Measurements from ENCODE around the gene PRPH.
A peak's percentile ranks its signal among the peaks of the same experiment; 100 is the strongest.
"Not testable (repeated sequence)": the region's sequence is repeated elsewhere in the genome, so short reads cannot be mapped to it uniquely, and the experiment has no call there.

PRPH gene

DNA sequence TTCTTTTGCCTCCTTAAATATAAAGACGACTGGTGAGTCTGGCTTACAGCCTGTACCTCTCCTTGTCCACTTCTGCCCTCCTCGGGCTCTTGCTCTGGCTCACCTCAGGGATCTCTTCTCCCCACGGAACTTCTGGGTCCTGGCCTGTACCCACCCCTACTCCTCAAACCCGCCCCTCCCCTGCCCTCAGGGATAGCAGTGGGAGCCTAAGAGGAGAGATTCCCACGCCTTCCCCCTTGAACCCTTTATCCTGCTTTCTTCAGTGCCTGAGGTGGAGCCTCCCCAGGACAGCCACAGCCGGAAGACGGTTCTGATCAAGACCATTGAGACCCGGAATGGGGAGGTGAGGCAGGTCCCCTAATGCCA is 2.7 kb downstream of the PRPH start:
- ChIA-PET CTCF (interaction anchor here (0.6 to 16.9 kb wide), 9 partner anchors 9 to 241 kb away, joined by 3 to 172 read pairs (median 14); partner anchors contain the start of genes C1QL4 and KCNH3), POLR2A (interaction anchor here (1.1 kb wide), 1 partner anchor 39 kb away, joined by 3 read pairs; the partner anchor contains the start of gene C1QL4)
- WGBS (ENCODE audit: insufficient coverage): 20% methylated on average over 1 of the region's 8 CpGs
- DNase-seq: no peak
- Histone ChIP-seq H3K27me3 (replicated peaks in 2 of 5; ENCODE audit: control insufficient read depth in 4 of 5, insufficient read depth in 5 of 5, low read length in 4 of 5) (peaks cover 0 to 69% (median 50%) of the 10 kb centered on the region in 5 experiments), H3K9me3 (ENCODE audit: control extremely low read depth in 1 of 5, control insufficient read depth in 4 of 5, insufficient read depth in 2 of 5, low read depth in 1 of 5, low read length in 4 of 5) (no peaks in the 10 kb centered on the region), H3K27ac (ENCODE audit: insufficient read depth in 1 of 2, low read depth in 1 of 2, low read length in 2 of 2, poor library complexity in 1 of 2, severe bottlenecking in 2 of 2) (no peak overlapping the region), H3K4me1 (ENCODE audit: control extremely low read depth in 1 of 4, control insufficient read depth in 4 of 4, insufficient read depth in 4 of 4, low read length in 3 of 4) (peaks cover 0 to 30% (median 18%) of the 10 kb centered on the region in 4 experiments), H3K4me3 (ENCODE audit: control insufficient read depth in 1 of 7, extremely low read depth in 1 of 7, insufficient read depth in 4 of 7, low read depth in 2 of 7, low read length in 6 of 7) (peak overlapping the region in 2 of 7 experiments; percentile 36 to 50), H3K36me3 (ENCODE audit: control insufficient read depth in 4 of 4, insufficient read depth in 4 of 4, low read length in 3 of 4) (no peaks in the 10 kb centered on the region)

- ChIA-PET POLR2A (no interaction called here), CTCF (interaction anchor here (0.9 to 16.9 kb wide), 8 partner anchors 9 to 60 kb away, joined by 3 to 172 read pairs (median 11); partner anchors contain the start of genes C1QL4 and DNAJC22)
Observed at GRCh38 chr12:49298160-49298559, 3.2 kb downstream of the PRPH start.

GRCh38 chr12:49301760-49302159 is 6.8 kb downstream of the PRPH start:
- no peak overlapping the region for H3K27ac ChIP-seq (ENCODE audit: insufficient read depth in 1 of 2, low read depth in 1 of 2, low read length in 2 of 2, poor library complexity in 1 of 2, severe bottlenecking in 2 of 2)
- H3K27me3 ChIP-seq (replicated peaks in 2 of 5; ENCODE audit: control insufficient read depth in 4 of 5, insufficient read depth in 5 of 5, low read length in 4 of 5): peaks cover 0 to 29% (median 22%) of the 10 kb centered on the region in 5 experiments
- peaks cover 0 to 16% (median 9%) of the 10 kb centered on the region in 4 experiments for H3K4me1 ChIP-seq (ENCODE audit: control extremely low read depth in 1 of 4, control insufficient read depth in 4 of 4, insufficient read depth in 4 of 4, low read length in 3 of 4)
- WGBS (ENCODE audit: insufficient coverage): 78% methylated on average over 3 of the region's 4 CpGs
- POLR2A ChIA-PET: no interaction called here
- no peaks in the 10 kb centered on the region for H3K36me3 ChIP-seq (ENCODE audit: control insufficient read depth in 4 of 4, insufficient read depth in 4 of 4, low read length in 3 of 4)
- no peak for DNase-seq
- H3K4me3 ChIP-seq (ENCODE audit: control insufficient read depth in 1 of 7, extremely low read depth in 1 of 7, insufficient read depth in 4 of 7, low read depth in 2 of 7, low read length in 6 of 7): no peak overlapping the region
- CTCF ChIA-PET: interaction anchor here (1.6 kb wide), 1 partner anchor 16 kb away, joined by 6 read pairs; no protein-coding TSS in a partner anchor
- H3K9me3 ChIP-seq (ENCODE audit: control extremely low read depth in 1 of 5, control insufficient read depth in 4 of 5, insufficient read depth in 2 of 5, low read depth in 1 of 5, low read length in 4 of 5): no peaks in the 10 kb centered on the region

More at GRCh38 chr12:49298160-49298559, 3.2 kb downstream of the PRPH start:
- H3K36me3 ChIP-seq (ENCODE audit: control insufficient read depth in 4 of 4, insufficient read depth in 4 of 4, low read length in 3 of 4): no peaks in the 10 kb centered on the region
- H3K9me3 ChIP-seq (ENCODE audit: control extremely low read depth in 1 of 5, control insufficient read depth in 4 of 5, insufficient read depth in 2 of 5, low read depth in 1 of 5, low read length in 4 of 5): no peaks in the 10 kb centered on the region
- no peak overlapping the region for H3K27ac ChIP-seq (ENCODE audit: insufficient read depth in 1 of 2, low read depth in 1 of 2, low read length in 2 of 2, poor library complexity in 1 of 2, severe bottlenecking in 2 of 2)
- H3K27me3 ChIP-seq (replicated peaks in 2 of 5; ENCODE audit: control insufficient read depth in 4 of 5, insufficient read depth in 5 of 5, low read length in 4 of 5): peaks cover 0 to 65% (median 47%) of the 10 kb centered on the region in 5 experiments
- H3K4me1 ChIP-seq (ENCODE audit: control extremely low read depth in 1 of 4, control insufficient read depth in 4 of 4, insufficient read depth in 4 of 4, low read length in 3 of 4): peaks cover 0 to 30% (median 18%) of the 10 kb centered on the region in 4 experiments
- no peak overlapping the region for H3K4me3 ChIP-seq (ENCODE audit: control insufficient read depth in 1 of 7, extremely low read depth in 1 of 7, insufficient read depth in 4 of 7, low read depth in 2 of 7, low read length in 6 of 7)
- DNase-seq: peak in 2 of 3 donors; percentile 44 to 46
- WGBS (ENCODE audit: insufficient coverage): 63% methylated on average over 3 of the region's 6 CpGs

DNA sequence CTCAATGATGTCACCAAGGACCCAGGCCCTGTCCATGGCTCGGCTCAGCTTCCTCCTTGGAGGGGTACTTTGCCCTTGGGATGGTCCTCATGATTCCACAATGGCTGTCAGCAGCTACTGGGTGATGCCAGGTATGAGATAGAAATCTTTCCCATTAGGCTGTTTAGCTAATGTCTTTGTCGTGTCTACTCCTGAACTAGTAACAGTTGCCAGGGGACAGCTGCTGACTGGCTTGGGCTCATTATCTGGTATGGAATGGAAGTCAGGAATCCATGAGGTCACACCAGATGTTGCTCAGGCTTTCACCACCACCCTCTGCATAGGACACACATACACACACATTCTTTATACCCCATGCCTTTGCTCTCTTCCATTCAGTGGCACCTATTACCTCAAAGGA is 9.2 kb downstream of the PRPH start:
- Histone ChIP-seq H3K9me3 (ENCODE audit: control extremely low read depth in 1 of 5, control insufficient read depth in 4 of 5, insufficient read depth in 2 of 5, low read depth in 1 of 5, low read length in 4 of 5) (no peaks in the 10 kb centered on the region), H3K27ac (ENCODE audit: insufficient read depth in 1 of 2, low read depth in 1 of 2, low read length in 2 of 2, poor library complexity in 1 of 2, severe bottlenecking in 2 of 2) (no peak overlapping the region), H3K4me3 (ENCODE audit: control insufficient read depth in 1 of 7, extremely low read depth in 1 of 7, insufficient read depth in 4 of 7, low read depth in 2 of 7, low read length in 6 of 7) (no peak overlapping the region), H3K27me3 (replicated peaks in 2 of 5; ENCODE audit: control insufficient read depth in 4 of 5, insufficient read depth in 5 of 5, low read length in 4 of 5) (peaks cover 1 to 7% (median 5%) of the 10 kb centered on the region in 5 experiments), H3K4me1 (ENCODE audit: control extremely low read depth in 1 of 4, control insufficient read depth in 4 of 4, insufficient read depth in 4 of 4, low read length in 3 of 4) (no peaks in the 10 kb centered on the region), H3K36me3 (ENCODE audit: control insufficient read depth in 4 of 4, insufficient read depth in 4 of 4, low read length in 3 of 4) (no peaks in the 10 kb centered on the region)
- ChIA-PET POLR2A (no interaction called here), CTCF (interaction anchor here (0.8 to 4.5 kb wide), 9 partner anchors 9 to 54 kb away, joined by 3 to 21 read pairs (median 3); partner anchors contain the start of gene PRPH)
- 100% methylated on average over 1 of the region's 2 CpGs for WGBS (ENCODE audit: insufficient coverage)
- no peak for DNase-seq

DNA sequence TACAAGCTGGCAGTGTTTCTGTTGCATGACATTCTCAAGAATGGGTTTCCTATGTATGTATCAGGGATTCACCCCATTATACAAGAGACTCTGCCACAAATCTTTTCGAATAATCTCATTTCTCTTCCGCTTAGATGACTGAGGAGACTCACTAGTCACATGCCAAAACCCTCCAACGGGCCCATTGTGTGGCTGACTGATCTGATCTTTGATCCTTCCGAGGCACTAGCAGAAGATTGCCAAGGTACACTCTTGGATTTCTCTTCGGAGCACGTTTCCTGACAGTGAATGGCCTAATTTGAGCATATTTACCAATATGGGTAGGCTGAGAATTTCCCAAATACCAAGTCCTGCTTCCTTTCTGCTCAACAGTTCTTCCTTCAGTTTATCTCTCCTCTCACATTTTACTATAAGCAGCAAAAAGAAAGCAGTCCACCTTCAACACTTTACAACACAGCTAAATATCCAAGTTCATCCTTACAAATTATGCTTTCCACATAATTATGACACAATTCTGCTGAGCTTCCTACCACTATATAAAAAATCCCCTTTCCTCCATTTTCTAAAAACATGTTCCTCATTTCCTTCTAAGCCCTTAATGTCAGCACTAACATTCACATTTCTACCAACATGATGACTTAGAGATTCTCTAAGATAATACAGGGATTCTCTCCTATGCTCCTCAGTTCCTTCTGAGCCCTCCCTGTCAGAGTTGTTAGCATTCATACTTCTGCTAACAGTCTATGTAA is 11.0 kb downstream of the PRPH start:
- Histone ChIP-seq H3K36me3 (ENCODE audit: control insufficient read depth in 4 of 4, insufficient read depth in 4 of 4, low read length in 3 of 4) (no peaks in the 10 kb centered on the region), H3K27me3 (replicated peaks in 2 of 5; ENCODE audit: control insufficient read depth in 4 of 5, insufficient read depth in 5 of 5, low read length in 4 of 5) (peaks cover 2 to 7% (median 6%) of the 10 kb centered on the region in 5 experiments), H3K4me1 (ENCODE audit: control extremely low read depth in 1 of 4, control insufficient read depth in 4 of 4, insufficient read depth in 4 of 4, low read length in 3 of 4) (no peaks in the 10 kb centered on the region), H3K4me3 (ENCODE audit: control insufficient read depth in 1 of 7, extremely low read depth in 1 of 7, insufficient read depth in 4 of 7, low read depth in 2 of 7, low read length in 6 of 7) (no peak overlapping the region), H3K9me3 (ENCODE audit: control extremely low read depth in 1 of 5, control insufficient read depth in 4 of 5, insufficient read depth in 2 of 5, low read depth in 1 of 5, low read length in 4 of 5) (no peaks in the 10 kb centered on the region), H3K27ac (ENCODE audit: insufficient read depth in 1 of 2, low read depth in 1 of 2, low read length in 2 of 2, poor library complexity in 1 of 2, severe bottlenecking in 2 of 2) (no peak overlapping the region)
- 100% methylated on average over 6 of the region's 6 CpGs for WGBS (ENCODE audit: insufficient coverage)
- POLR2A ChIA-PET: no interaction called here
- CTCF ChIA-PET: interaction anchor here (1.0 to 4.5 kb wide), 7 partner anchors 10 to 43 kb away, joined by 3 to 21 read pairs (median 4); no protein-coding TSS in a partner anchor
- DNase-seq: peak in 2 of 3 donors; percentile 13 to 24

GRCh38 chr12:49309386-49309785 is 14.4 kb downstream of the PRPH start:
- WGBS (ENCODE audit: insufficient coverage): 97% methylated on average over 5 of the region's 7 CpGs
- Histone ChIP-seq H3K27me3 (replicated peaks in 2 of 5; ENCODE audit: control insufficient read depth in 4 of 5, insufficient read depth in 5 of 5, low read length in 4 of 5) (peaks cover 0 to 6% (median 2%) of the 10 kb centered on the region in 5 experiments), H3K4me3 (ENCODE audit: control insufficient read depth in 1 of 7, extremely low read depth in 1 of 7, insufficient read depth in 4 of 7, low read depth in 2 of 7, low read length in 6 of 7) (no peak overlapping the region), H3K4me1 (ENCODE audit: control extremely low read depth in 1 of 4, control insufficient read depth in 4 of 4, insufficient read depth in 4 of 4, low read length in 3 of 4) (no peaks in the 10 kb centered on the region), H3K27ac (ENCODE audit: insufficient read depth in 1 of 2, low read depth in 1 of 2, low read length in 2 of 2, poor library complexity in 1 of 2, severe bottlenecking in 2 of 2) (no peak overlapping the region), H3K36me3 (ENCODE audit: control insufficient read depth in 4 of 4, insufficient read depth in 4 of 4, low read length in 3 of 4) (no peaks in the 10 kb centered on the region), H3K9me3 (ENCODE audit: control extremely low read depth in 1 of 5, control insufficient read depth in 4 of 5, insufficient read depth in 2 of 5, low read depth in 1 of 5, low read length in 4 of 5) (no peaks in the 10 kb centered on the region)
- ChIA-PET CTCF (interaction anchor here (0.7 to 1.2 kb wide), 2 partner anchors 10 to 14 kb away, joined by 3 read pairs; no protein-coding TSS in a partner anchor), POLR2A (no interaction called here)
- no peak for DNase-seq

- CTCF ChIA-PET: interaction anchor here (1.0 kb wide), 1 partner anchor 21 kb away, joined by 3 read pairs; no protein-coding TSS in a partner anchor
- H3K4me3 ChIP-seq (ENCODE audit: control insufficient read depth in 1 of 7, extremely low read depth in 1 of 7, insufficient read depth in 4 of 7, low read depth in 2 of 7, low read length in 6 of 7); DNase-seq; POLR2A ChIA-PET; H3K27me3 ChIP-seq (replicated peaks in 2 of 5; ENCODE audit: control insufficient read depth in 4 of 5, insufficient read depth in 5 of 5, low read length in 4 of 5); H3K4me1 ChIP-seq (ENCODE audit: control extremely low read depth in 1 of 4, control insufficient read depth in 4 of 4, insufficient read depth in 4 of 4, low read length in 3 of 4); H3K9me3 ChIP-seq (ENCODE audit: control extremely low read depth in 1 of 5, control insufficient read depth in 4 of 5, insufficient read depth in 2 of 5, low read depth in 1 of 5, low read length in 4 of 5); H3K36me3 ChIP-seq (ENCODE audit: control insufficient read depth in 4 of 4, insufficient read depth in 4 of 4, low read length in 3 of 4); H3K27ac ChIP-seq (ENCODE audit: insufficient read depth in 1 of 2, low read depth in 1 of 2, low read length in 2 of 2, poor library complexity in 1 of 2, severe bottlenecking in 2 of 2): not testable (repeated sequence)
- no CpG with 5 or more reads among the region's 3 CpGs for WGBS (ENCODE audit: insufficient coverage)
Observed at GRCh38 chr12:49310451-49311000, 15.6 kb downstream of the PRPH start.
